ENCODE data around the gene LIN37.
A peak's percentile ranks its signal among the peaks of the same experiment; 100 is the strongest.

LIN37 gene

GRCh38 chr19:35714601-35715354 is 33.6 kb upstream of the LIN37 start:
- H3K9ac ChIP-seq (ENCODE audit: low read depth, low read length), result no peak overlapping the region
- peaks cover 23% of the 10 kb centered on the region for H3K4me1 ChIP-seq (ENCODE audit: control insufficient read depth, insufficient read depth, low read length)
- H3K27me3 ChIP-seq (ENCODE audit: control insufficient read depth, insufficient read depth, low read length), result no peaks in the 10 kb centered on the region
- H3K4me3 ChIP-seq (ENCODE audit: low read length), result no peak overlapping the region
- no peaks in the 10 kb centered on the region for H3K9me3 ChIP-seq (replicated peaks; ENCODE audit: low read length)
- no peak overlapping the region for H3K4me2 ChIP-seq (ENCODE audit: low read length)
- H3K36me3 ChIP-seq (ENCODE audit: insufficient read depth, low read length), result peaks cover 1% of the 10 kb centered on the region

- peak overlapping the region; percentile 86 for H3K9ac ChIP-seq (ENCODE audit: low read depth, low read length)
- H3K4me1 ChIP-seq (ENCODE audit: control insufficient read depth, insufficient read depth, low read length), result peaks cover 23% of the 10 kb centered on the region
- H3K36me3 ChIP-seq (ENCODE audit: insufficient read depth, low read length), result peaks cover 6% of the 10 kb centered on the region
- H3K27me3 ChIP-seq (ENCODE audit: control insufficient read depth, insufficient read depth, low read length), result no peaks in the 10 kb centered on the region
- no peaks in the 10 kb centered on the region for H3K9me3 ChIP-seq (replicated peaks; ENCODE audit: low read length)
- H3K4me2 ChIP-seq (ENCODE audit: low read length), result peak overlapping the region; percentile 99
- no peak overlapping the region for H3K4me3 ChIP-seq (ENCODE audit: low read length)
These were observed 33.0 kb upstream of the LIN37 start for GRCh38 chr19:35715355-35715809.

GRCh38 chr19:35715981-35716800 is 32.2 kb upstream of the LIN37 start:
- Histone ChIP-seq H3K9ac (ENCODE audit: low read depth, low read length) (peak overlapping the region; percentile 86), H3K4me1 (ENCODE audit: control insufficient read depth, insufficient read depth, low read length) (peaks cover 23% of the 10 kb centered on the region), H3K27me3 (ENCODE audit: control insufficient read depth, insufficient read depth, low read length) (no peaks in the 10 kb centered on the region), H3K4me3 (ENCODE audit: low read length) (peak overlapping the region; percentile 99), H3K9me3 (replicated peaks; ENCODE audit: low read length) (no peaks in the 10 kb centered on the region), H3K36me3 (ENCODE audit: insufficient read depth, low read length) (peaks cover 10% of the 10 kb centered on the region), H3K4me2 (ENCODE audit: low read length) (peak overlapping the region; percentile 99)

GRCh38 chr19:35716801-35717664 is 31.3 kb upstream of the LIN37 start:
- peak overlapping the region; percentile 86 for H3K9ac ChIP-seq (ENCODE audit: low read depth, low read length)
- peak overlapping the region; percentile 99 for H3K4me2 ChIP-seq (ENCODE audit: low read length)
- peaks cover 16% of the 10 kb centered on the region for H3K36me3 ChIP-seq (ENCODE audit: insufficient read depth, low read length)
- peaks cover 23% of the 10 kb centered on the region for H3K4me1 ChIP-seq (ENCODE audit: control insufficient read depth, insufficient read depth, low read length)
- H3K27me3 ChIP-seq (ENCODE audit: control insufficient read depth, insufficient read depth, low read length), result no peaks in the 10 kb centered on the region
- H3K9me3 ChIP-seq (replicated peaks; ENCODE audit: low read length), result no peaks in the 10 kb centered on the region
- H3K4me3 ChIP-seq (ENCODE audit: low read length), result peak overlapping the region; percentile 99

GRCh38 chr19:35717665-35718344 is 30.6 kb upstream of the LIN37 start, which contains the start of gene KMT2B:
Gene KMT2B, plus strand, starts transcription at chr19:35718003. Its CDS starts 16 bp downstream, at chr19:35718019.
- H3K36me3 ChIP-seq (ENCODE audit: insufficient read depth, low read length), result peaks cover 23% of the 10 kb centered on the region
- peak within 1 kb of the TSS; percentile 99 for H3K4me2 ChIP-seq (ENCODE audit: low read length)
- H3K9ac ChIP-seq (ENCODE audit: low read depth, low read length), result peak within 1 kb of the TSS; percentile 91
- H3K9me3 ChIP-seq (replicated peaks; ENCODE audit: low read length), result no peaks in the 10 kb centered on the region
- peak within 1 kb of the TSS; percentile 99 for H3K4me3 ChIP-seq (ENCODE audit: low read length)
- peaks cover 23% of the 10 kb centered on the region for H3K4me1 ChIP-seq (ENCODE audit: control insufficient read depth, insufficient read depth, low read length)
- no peaks in the 10 kb centered on the region for H3K27me3 ChIP-seq (ENCODE audit: control insufficient read depth, insufficient read depth, low read length)

GRCh38 chr19:35718345-35719041 is 29.9 kb upstream of the LIN37 start:
- Histone ChIP-seq H3K9ac (ENCODE audit: low read depth, low read length) (peak overlapping the region; percentile 91), H3K9me3 (replicated peaks; ENCODE audit: low read length) (no peaks in the 10 kb centered on the region), H3K4me1 (ENCODE audit: control insufficient read depth, insufficient read depth, low read length) (peaks cover 23% of the 10 kb centered on the region), H3K27me3 (ENCODE audit: control insufficient read depth, insufficient read depth, low read length) (no peaks in the 10 kb centered on the region), H3K36me3 (ENCODE audit: insufficient read depth, low read length) (peaks cover 30% of the 10 kb centered on the region), H3K4me2 (ENCODE audit: low read length) (peak overlapping the region; percentile 87), H3K4me3 (ENCODE audit: low read length) (peak overlapping the region; percentile 99)

GRCh38 chr19:35719402-35720162 is 28.8 kb upstream of the LIN37 start:
- Histone ChIP-seq H3K36me3 (ENCODE audit: insufficient read depth, low read length) (peaks cover 39% of the 10 kb centered on the region), H3K9ac (ENCODE audit: low read depth, low read length) (peak overlapping the region; percentile 91), H3K27me3 (ENCODE audit: control insufficient read depth, insufficient read depth, low read length) (no peaks in the 10 kb centered on the region), H3K4me2 (ENCODE audit: low read length) (peak overlapping the region; percentile 87), H3K9me3 (replicated peaks; ENCODE audit: low read length) (no peaks in the 10 kb centered on the region), H3K4me1 (ENCODE audit: control insufficient read depth, insufficient read depth, low read length) (peaks cover 23% of the 10 kb centered on the region), H3K4me3 (ENCODE audit: low read length) (peak overlapping the region; percentile 99)

- Histone ChIP-seq H3K4me2 (ENCODE audit: low read length) (no peak overlapping the region), H3K36me3 (ENCODE audit: insufficient read depth, low read length) (peaks cover 44% of the 10 kb centered on the region), H3K4me3 (ENCODE audit: low read length) (no peak overlapping the region), H3K9me3 (replicated peaks; ENCODE audit: low read length) (no peaks in the 10 kb centered on the region), H3K9ac (ENCODE audit: low read depth, low read length) (no peak overlapping the region), H3K4me1 (ENCODE audit: control insufficient read depth, insufficient read depth, low read length) (peaks cover 23% of the 10 kb centered on the region), H3K27me3 (ENCODE audit: control insufficient read depth, insufficient read depth, low read length) (no peaks in the 10 kb centered on the region)
These were observed 28.2 kb upstream of the LIN37 start for GRCh38 chr19:35720163-35720524.

- Histone ChIP-seq H3K9me3 (replicated peaks; ENCODE audit: low read length) (no peaks in the 10 kb centered on the region), H3K4me3 (ENCODE audit: low read length) (no peak overlapping the region), H3K36me3 (ENCODE audit: insufficient read depth, low read length) (peaks cover 49% of the 10 kb centered on the region), H3K4me1 (ENCODE audit: control insufficient read depth, insufficient read depth, low read length) (peaks cover 20% of the 10 kb centered on the region), H3K4me2 (ENCODE audit: low read length) (no peak overlapping the region), H3K27me3 (ENCODE audit: control insufficient read depth, insufficient read depth, low read length) (no peaks in the 10 kb centered on the region), H3K9ac (ENCODE audit: low read depth, low read length) (no peak overlapping the region)
These were observed 27.7 kb upstream of the LIN37 start for GRCh38 chr19:35720648-35721047.

- Histone ChIP-seq H3K4me1 (ENCODE audit: control insufficient read depth, insufficient read depth, low read length) (peaks cover 13% of the 10 kb centered on the region), H3K27me3 (ENCODE audit: control insufficient read depth, insufficient read depth, low read length) (no peaks in the 10 kb centered on the region), H3K4me3 (ENCODE audit: low read length) (no peak overlapping the region), H3K9ac (ENCODE audit: low read depth, low read length) (no peak overlapping the region), H3K9me3 (replicated peaks; ENCODE audit: low read length) (no peaks in the 10 kb centered on the region), H3K4me2 (ENCODE audit: low read length) (no peak overlapping the region), H3K36me3 (ENCODE audit: insufficient read depth, low read length) (peaks cover 57% of the 10 kb centered on the region)
These were observed 27.0 kb upstream of the LIN37 start for GRCh38 chr19:35721374-35721773.
